ELF-1 (cell line): Measurements from ENCODE around the gene MRM3.
"Not testable (repeated sequence)": the region's sequence is repeated elsewhere in the genome, so short reads cannot be mapped to it uniquely, and the experiment has no call there.

Experiments
- DNase-seq: peaks from one replicate; pipeline ENCODE4 v3.0.0-alpha.2; 2016; ENCODE audit warnings: low read depth, low spot score

MRM3 gene

GRCh38 chr17:755319-755961 lies 26.7 kb upstream of the MRM3 start:
- DNase-seq: not testable (repeated sequence)

- peak; percentile 53 for DNase-seq
Measured at GRCh38 chr17:756010-756567, 26.1 kb upstream of the MRM3 start.

GRCh38 chr17:759964-760363 lies 22.2 kb upstream of the MRM3 start:
- no peak for DNase-seq

- no peak for DNase-seq
Measured at GRCh38 chr17:760371-760770, 21.8 kb upstream of the MRM3 start.

GRCh38 chr17:767076-767475 lies 15.1 kb upstream of the MRM3 start:
- DNase-seq: no peak

- DNase-seq: no peak
Measured at GRCh38 chr17:773016-773415, 9.1 kb upstream of the MRM3 start.

- peak; percentile 51 for DNase-seq
Measured at GRCh38 chr17:773467-774312, 8.5 kb upstream of the MRM3 start.

- DNase-seq: no peak
Measured at GRCh38 chr17:774313-774584, 7.9 kb upstream of the MRM3 start.

GRCh38 chr17:778096-778495 lies 4.1 kb upstream of the MRM3 start:
- no peak for DNase-seq

GRCh38 chr17:784143-784542 lies 2.0 kb downstream of the MRM3 start:
- DNase-seq: no peak

- DNase-seq: not testable (repeated sequence)
Measured at GRCh38 chr17:785901-786300, 3.7 kb downstream of the MRM3 start.

GRCh38 chr17:787641-788221 lies 5.6 kb downstream of the MRM3 start:
- DNase-seq: no peak

- no peak for DNase-seq
Measured at GRCh38 chr17:788551-788950, 6.4 kb downstream of the MRM3 start.

GRCh38 chr17:789160-789840 lies 7.1 kb downstream of the MRM3 start:
- no peak for DNase-seq

GRCh38 chr17:789931-790873 lies 8.0 kb downstream of the MRM3 start:
- peak; percentile 97 for DNase-seq

- peak; percentile 92 for DNase-seq
Measured at GRCh38 chr17:790874-791247, 8.7 kb downstream of the MRM3 start.

GRCh38 chr17:791829-792228 lies 9.7 kb downstream of the MRM3 start:
- no peak for DNase-seq

- DNase-seq: no peak
Measured at GRCh38 chr17:792277-792676, 10.1 kb downstream of the MRM3 start.

GRCh38 chr17:794876-795275 lies 12.7 kb downstream of the MRM3 start:
- peak; percentile 83 for DNase-seq

GRCh38 chr17:795276-795675 lies 13.1 kb downstream of the MRM3 start:
- DNase-seq: no peak

GRCh38 chr17:795721-796120 lies 13.6 kb downstream of the MRM3 start:
- no peak for DNase-seq
